Right renal cortex interstitium (tissue), 3 donors: ENCODE measurements around the gene CSNK1G1. TPM values are rescaled to one million over a fixed set of nuclear protein-coding genes. Genes with fewer than 3 reads are reported as not detected.
"Not testable (repeated sequence)": the region's sequence is repeated elsewhere in the genome, so short reads cannot be mapped to it uniquely, and the experiment has no call there.

ENCODE experiments used
- DNase-seq, 3 donors: peaks; one replicate each; pipeline ENCODE4 v3.0.0-alpha.2; 2013; ENCODE audit warnings: low read depth in 3 of 3, low spot score in 2 of 3
- polyA plus RNA-seq, 3 donors: library from polyadenylated mRNA; unstranded; fragments of 120-200 nt; gene quantifications; one replicate each; pipeline ENCODE4 v1.2.1, GENCODE V29; 2013; ENCODE audit not compliant: insufficient read length in 3 of 3

CSNK1G1 gene
- polyA plus RNA-seq, 3 donors: 20.6 to 23.1 (median 22.8) TPM

GRCh38 chr15:64141798-64142512 lies 214.0 kb downstream of the CSNK1G1 start:
- DNase-seq: no peak

- DNase-seq: no peak
Measured at GRCh38 chr15:64138331-64138941, 217.5 kb downstream of the CSNK1G1 start.

GRCh38 chr15:64137226-64137833 lies 218.6 kb downstream of the CSNK1G1 start:
- no peak for DNase-seq

- DNase-seq: no peak
Measured at GRCh38 chr15:64136347-64136746, 219.6 kb downstream of the CSNK1G1 start.

GRCh38 chr15:64134345-64134829 lies 221.6 kb downstream of the CSNK1G1 start:
- DNase-seq: no peak

- DNase-seq: no peak
Measured at GRCh38 chr15:64133623-64134344, 222.2 kb downstream of the CSNK1G1 start.

GRCh38 chr15:64132217-64132616 lies 223.8 kb downstream of the CSNK1G1 start:
- DNase-seq: no peak

GRCh38 chr15:64131547-64131946 lies 224.4 kb downstream of the CSNK1G1 start:
- no peak for DNase-seq

GRCh38 chr15:64130159-64130558 lies 225.8 kb downstream of the CSNK1G1 start:
- no peak for DNase-seq

- no peak for DNase-seq
Measured at GRCh38 chr15:64127521-64128270, 228.3 kb downstream of the CSNK1G1 start.

- no peak for DNase-seq
Measured at GRCh38 chr15:64125978-64126377, 230.0 kb downstream of the CSNK1G1 start.

GRCh38 chr15:64122936-64123351 lies 233.0 kb downstream of the CSNK1G1 start:
- no peak for DNase-seq

- DNase-seq: no peak
Measured at GRCh38 chr15:64122444-64122843, 233.5 kb downstream of the CSNK1G1 start.

- no peak for DNase-seq
Measured at GRCh38 chr15:64121614-64122013, 234.4 kb downstream of the CSNK1G1 start.

GRCh38 chr15:64120322-64120721 lies 235.7 kb downstream of the CSNK1G1 start:
- not testable (repeated sequence) for DNase-seq

- no peak for DNase-seq
Measured at GRCh38 chr15:64117759-64118487, 238.1 kb downstream of the CSNK1G1 start.
